Measurements from ENCODE around the gene ESX1.
"Not testable (repeated sequence)": the region's sequence is repeated elsewhere in the genome, so short reads cannot be mapped to it uniquely, and the experiment has no call there.

ESX1 gene

DNA sequence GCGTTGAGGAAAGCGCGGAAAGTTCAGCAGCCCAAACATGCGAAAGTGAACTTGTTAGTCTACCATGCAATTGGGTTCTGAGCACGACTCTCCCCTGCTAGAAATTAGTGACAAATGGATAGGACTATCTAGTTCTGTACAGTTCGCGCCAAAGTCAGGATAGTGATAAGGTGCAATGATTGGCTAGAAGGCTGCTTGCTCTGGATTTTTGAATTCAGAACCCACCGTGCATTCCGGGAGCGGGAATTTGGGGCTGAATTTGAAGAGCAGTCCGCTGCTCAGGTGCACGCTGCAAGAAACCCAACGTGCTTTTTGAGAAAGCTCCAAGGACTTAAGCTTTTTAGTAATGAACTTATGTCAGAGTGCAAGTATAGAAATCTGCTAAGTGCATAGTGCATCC lies 732 bp upstream of the ESX1 start:
- no peak for TF ChIP-seq POLR2A (IDR thresholded peaks at IDR 0.05; ENCODE audit: extremely low read depth, insufficient read length)
- TF ChIP-seq, protein P1, sequence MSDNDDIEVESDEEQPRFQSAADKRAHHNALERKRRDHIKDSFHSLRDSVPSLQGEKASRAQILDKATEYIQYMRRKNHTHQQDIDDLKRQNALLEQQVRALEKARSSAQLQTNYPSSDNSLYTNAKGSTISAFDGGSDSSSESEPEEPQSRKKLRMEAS (IDR thresholded peaks at IDR 0.05; ENCODE audit: low read depth, low read length), result no peak
- TF ChIP-seq, protein P2, sequence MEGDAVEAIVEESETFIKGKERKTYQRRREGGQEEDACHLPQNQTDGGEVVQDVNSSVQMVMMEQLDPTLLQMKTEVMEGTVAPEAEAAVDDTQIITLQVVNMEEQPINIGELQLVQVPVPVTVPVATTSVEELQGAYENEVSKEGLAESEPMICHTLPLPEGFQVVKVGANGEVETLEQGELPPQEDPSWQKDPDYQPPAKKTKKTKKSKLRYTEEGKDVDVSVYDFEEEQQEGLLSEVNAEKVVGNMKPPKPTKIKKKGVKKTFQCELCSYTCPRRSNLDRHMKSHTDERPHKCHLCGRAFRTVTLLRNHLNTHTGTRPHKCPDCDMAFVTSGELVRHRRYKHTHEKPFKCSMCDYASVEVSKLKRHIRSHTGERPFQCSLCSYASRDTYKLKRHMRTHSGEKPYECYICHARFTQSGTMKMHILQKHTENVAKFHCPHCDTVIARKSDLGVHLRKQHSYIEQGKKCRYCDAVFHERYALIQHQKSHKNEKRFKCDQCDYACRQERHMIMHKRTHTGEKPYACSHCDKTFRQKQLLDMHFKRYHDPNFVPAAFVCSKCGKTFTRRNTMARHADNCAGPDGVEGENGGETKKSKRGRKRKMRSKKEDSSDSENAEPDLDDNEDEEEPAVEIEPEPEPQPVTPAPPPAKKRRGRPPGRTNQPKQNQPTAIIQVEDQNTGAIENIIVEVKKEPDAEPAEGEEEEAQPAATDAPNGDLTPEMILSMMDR (IDR thresholded peaks at IDR 0.05; ENCODE audit: low read depth, low read length), result no peak
- TF ChIP-seq MYC (IDR thresholded peaks at IDR 0.05; ENCODE audit: low read depth, low read length), result no peak
- DNase-seq (ENCODE audit: low read depth), result no peak
- no peak overlapping the region for H3K4me3 ChIP-seq (ENCODE audit: low read depth, low read length)

DNA sequence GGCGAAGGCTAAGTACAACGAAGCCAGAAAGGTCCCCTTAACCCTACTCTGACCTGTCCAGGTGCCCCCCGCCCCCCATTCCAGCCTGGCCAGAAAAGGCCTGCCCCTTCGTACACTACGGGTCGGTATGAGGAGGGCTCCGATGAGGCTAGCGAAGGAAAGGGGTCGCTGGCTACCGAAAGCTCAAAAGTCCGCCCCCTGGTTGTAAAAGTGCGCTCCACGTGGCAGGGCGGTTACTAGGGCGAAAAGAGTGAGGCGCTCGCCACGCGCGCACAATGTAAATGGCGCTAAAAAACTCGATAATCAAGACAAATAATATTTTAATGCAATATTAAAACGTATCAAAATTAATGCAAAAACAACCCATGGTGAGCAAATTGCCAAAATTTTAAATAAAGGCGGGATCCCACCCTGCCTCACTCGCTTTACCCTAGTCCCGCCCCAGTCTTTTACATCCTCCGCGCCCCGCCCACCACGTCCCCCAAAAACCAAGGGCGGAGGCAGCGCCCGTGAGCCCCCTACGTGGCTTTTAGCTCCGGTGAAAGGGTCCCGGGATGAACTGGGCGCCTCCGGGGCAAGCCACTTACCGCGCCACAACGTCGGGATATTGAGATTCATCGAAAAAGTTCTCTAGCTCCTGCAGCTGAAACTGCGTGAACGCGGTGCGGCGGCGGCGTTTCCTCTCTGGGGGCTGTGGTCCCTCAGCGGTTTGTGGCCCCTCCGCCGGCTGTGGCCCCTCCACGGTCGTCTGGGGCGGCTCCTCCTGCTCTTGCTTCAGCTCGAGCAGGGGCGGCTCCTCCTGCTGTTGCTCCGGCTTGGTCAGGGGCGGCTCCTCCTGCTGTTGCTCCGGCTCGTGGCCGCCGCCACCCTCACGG lies 929 bp downstream of the ESX1 start:
- no peak for DNase-seq (ENCODE audit: low read depth)
- TF ChIP-seq, protein P2 (IDR thresholded peaks at IDR 0.05; ENCODE audit: low read depth, low read length), result no peak
- no peak for TF ChIP-seq MYC (IDR thresholded peaks at IDR 0.05; ENCODE audit: low read depth, low read length)
- no peak for TF ChIP-seq POLR2A (IDR thresholded peaks at IDR 0.05; ENCODE audit: extremely low read depth, insufficient read length)
- TF ChIP-seq, protein P1 (IDR thresholded peaks at IDR 0.05; ENCODE audit: low read depth, low read length), result no peak
- H3K4me3 ChIP-seq (ENCODE audit: low read depth, low read length), result no peak overlapping the region

DNA sequence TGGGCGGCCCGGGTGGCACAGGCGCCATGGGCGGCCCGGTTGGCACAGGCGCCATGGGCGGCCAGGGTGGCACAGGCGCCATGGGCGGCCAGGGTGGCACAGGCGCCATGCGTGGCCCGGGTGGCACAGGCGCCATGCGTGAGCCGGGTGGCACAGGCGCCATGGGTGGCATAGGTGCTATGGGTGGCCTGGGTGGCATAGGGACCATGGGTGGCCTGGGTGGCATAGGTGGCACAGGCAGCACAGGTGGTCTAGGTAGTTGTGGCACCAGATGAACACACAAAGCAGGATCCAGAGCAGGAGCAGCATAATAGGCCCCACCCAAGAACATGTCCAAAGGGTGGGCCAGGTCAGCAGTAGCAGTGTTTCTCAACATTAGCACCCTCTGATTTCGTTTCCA lies 4.3 kb downstream of the ESX1 start:
- TF ChIP-seq POLR2A (IDR thresholded peaks at IDR 0.05; ENCODE audit: extremely low read depth, insufficient read length) (no peak), MYC (IDR thresholded peaks at IDR 0.05; ENCODE audit: low read depth, low read length) (no peak)
- TF ChIP-seq, protein P2 (IDR thresholded peaks at IDR 0.05; ENCODE audit: low read depth, low read length), result no peak
- TF ChIP-seq, protein P1 (IDR thresholded peaks at IDR 0.05; ENCODE audit: low read depth, low read length), result no peak
- DNase-seq (ENCODE audit: low read depth), result no peak
- H3K4me3 ChIP-seq (ENCODE audit: low read depth, low read length), result no peak overlapping the region

DNA sequence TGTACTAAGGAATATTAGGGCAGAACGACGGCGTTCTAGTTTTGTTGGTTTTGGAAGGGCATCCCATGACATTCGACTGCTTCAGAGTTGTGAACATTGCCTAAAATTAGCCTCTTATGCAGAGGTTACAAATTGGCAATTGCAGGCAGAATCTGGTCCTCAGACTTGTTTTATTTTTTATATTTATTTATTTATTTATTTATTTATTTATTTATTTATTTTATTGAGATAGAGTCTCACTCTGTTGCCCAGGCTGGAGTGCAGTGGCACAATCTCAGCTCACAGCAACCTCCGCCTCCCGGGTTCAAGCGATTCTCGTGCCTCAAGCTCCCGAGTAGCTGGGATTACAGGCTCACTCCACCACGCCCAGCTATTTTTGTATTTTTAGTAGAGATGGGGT lies 24.7 kb downstream of the ESX1 start:
- H3K4me3 ChIP-seq (ENCODE audit: low read depth, low read length); DNase-seq (ENCODE audit: low read depth): not testable (repeated sequence)

DNA sequence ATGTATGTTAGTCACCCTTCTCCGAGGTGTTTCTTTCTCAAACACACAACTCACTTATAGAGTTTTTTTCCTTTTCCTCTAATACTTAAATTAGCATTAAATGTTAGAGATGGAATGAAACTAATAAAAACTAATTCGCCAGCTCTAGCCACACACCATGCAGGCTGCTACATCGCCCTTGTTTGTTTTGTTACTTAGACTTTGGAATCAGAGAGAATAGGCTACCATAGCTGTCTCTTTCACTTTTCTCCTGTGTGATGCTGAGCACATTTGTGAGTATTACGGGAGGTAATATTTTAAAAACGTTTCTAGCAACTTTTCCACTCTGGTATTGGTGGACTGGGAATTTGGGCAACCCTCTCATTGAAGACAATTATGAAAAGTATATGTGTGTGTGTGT lies 43.5 kb downstream of the ESX1 start:
- H3K4me3 ChIP-seq (ENCODE audit: low read depth, low read length), result no peak overlapping the region
- TF ChIP-seq MYC (IDR thresholded peaks at IDR 0.05; ENCODE audit: low read depth, low read length) (no peak), POLR2A (IDR thresholded peaks at IDR 0.05; ENCODE audit: extremely low read depth, insufficient read length) (no peak)
- TF ChIP-seq, protein P1 (IDR thresholded peaks at IDR 0.05; ENCODE audit: low read depth, low read length), result no peak
- TF ChIP-seq, protein P2 (IDR thresholded peaks at IDR 0.05; ENCODE audit: low read depth, low read length), result no peak
- DNase-seq (ENCODE audit: low read depth), result no peak

DNA sequence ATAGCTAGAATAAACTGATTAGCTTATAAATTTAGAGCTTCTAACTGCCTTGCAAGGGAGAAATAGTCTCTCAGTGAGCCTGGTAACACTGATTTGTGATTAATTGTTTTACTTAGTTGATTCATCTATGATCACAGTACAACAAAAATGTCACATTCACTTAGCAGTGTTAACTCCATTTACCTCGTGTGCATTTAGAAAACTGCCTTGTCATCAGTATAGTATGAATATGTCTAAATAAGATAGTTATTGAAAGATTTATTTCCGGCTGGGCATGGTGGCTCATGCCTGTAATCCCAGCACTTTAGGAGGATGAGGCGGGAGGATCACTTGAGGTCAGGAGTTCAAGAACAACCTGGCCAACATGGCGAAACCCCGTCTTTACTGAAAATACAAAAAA lies 49.2 kb downstream of the ESX1 start:
- no peak for DNase-seq (ENCODE audit: low read depth)
- TF ChIP-seq, protein P1 (IDR thresholded peaks at IDR 0.05; ENCODE audit: low read depth, low read length), result no peak
- TF ChIP-seq, protein P2 (IDR thresholded peaks at IDR 0.05; ENCODE audit: low read depth, low read length), result no peak
- TF ChIP-seq POLR2A (IDR thresholded peaks at IDR 0.05; ENCODE audit: extremely low read depth, insufficient read length), result no peak
- TF ChIP-seq MYC (IDR thresholded peaks at IDR 0.05; ENCODE audit: low read depth, low read length), result no peak
- H3K4me3 ChIP-seq (ENCODE audit: low read depth, low read length), result no peak overlapping the region
